Measurements from ENCODE around the gene NEU4.
"Not testable (repeated sequence)": the region's sequence is repeated elsewhere in the genome, so short reads cannot be mapped to it uniquely, and the experiment has no call there.

NEU4 gene

GRCh38 chr2:241833101-241833663 is 24.2 kb downstream of the NEU4 start:
- DNase-seq (ENCODE audit: low spot score) = no peak

- not testable (repeated sequence) for DNase-seq (ENCODE audit: low spot score)
Observed at GRCh38 chr2:241833756-241834526, 24.9 kb downstream of the NEU4 start.

DNA sequence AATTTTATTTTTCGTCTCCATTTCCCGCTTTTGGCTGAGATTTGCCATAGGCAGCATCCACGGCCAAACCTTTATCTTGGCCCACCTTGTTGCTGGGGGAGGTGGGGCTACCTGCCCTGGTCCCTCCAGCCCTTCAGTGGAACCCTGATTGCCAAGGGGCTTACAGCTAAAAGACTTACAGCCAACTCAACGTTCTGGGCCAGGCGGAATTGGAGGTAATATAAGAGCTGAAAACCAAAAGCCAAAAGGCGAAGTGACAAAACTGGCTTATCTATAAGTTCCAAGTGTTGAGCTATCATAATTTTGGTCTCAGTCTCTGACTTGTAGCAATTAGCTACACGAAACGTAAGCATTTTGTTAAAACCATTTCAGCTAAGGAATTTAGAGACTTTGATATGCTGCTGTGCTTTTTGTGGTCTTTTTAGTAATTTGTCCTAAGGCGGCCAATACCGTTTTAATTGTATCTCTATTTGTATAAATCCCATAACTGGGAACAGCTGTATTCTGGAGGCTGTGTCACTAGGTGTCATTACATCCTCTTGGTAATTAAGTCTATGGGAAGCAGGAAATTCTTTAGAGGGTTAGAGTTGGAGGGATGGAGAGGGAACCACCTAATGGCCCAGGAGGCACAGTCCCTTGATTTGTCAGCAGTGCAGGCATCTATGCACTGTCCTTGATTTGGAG is 25.7 kb downstream of the NEU4 start:
- DNase-seq (ENCODE audit: low spot score) = no peak

- DNase-seq (ENCODE audit: low spot score) = no peak
Observed at GRCh38 chr2:241835611-241836010, 26.6 kb downstream of the NEU4 start.

- DNase-seq (ENCODE audit: low spot score) = no peak
Observed at GRCh38 chr2:241836292-241836691, 27.3 kb downstream of the NEU4 start.

- DNase-seq (ENCODE audit: low spot score) = no peak
Observed at GRCh38 chr2:241837197-241837965, 28.4 kb downstream of the NEU4 start.

DNA sequence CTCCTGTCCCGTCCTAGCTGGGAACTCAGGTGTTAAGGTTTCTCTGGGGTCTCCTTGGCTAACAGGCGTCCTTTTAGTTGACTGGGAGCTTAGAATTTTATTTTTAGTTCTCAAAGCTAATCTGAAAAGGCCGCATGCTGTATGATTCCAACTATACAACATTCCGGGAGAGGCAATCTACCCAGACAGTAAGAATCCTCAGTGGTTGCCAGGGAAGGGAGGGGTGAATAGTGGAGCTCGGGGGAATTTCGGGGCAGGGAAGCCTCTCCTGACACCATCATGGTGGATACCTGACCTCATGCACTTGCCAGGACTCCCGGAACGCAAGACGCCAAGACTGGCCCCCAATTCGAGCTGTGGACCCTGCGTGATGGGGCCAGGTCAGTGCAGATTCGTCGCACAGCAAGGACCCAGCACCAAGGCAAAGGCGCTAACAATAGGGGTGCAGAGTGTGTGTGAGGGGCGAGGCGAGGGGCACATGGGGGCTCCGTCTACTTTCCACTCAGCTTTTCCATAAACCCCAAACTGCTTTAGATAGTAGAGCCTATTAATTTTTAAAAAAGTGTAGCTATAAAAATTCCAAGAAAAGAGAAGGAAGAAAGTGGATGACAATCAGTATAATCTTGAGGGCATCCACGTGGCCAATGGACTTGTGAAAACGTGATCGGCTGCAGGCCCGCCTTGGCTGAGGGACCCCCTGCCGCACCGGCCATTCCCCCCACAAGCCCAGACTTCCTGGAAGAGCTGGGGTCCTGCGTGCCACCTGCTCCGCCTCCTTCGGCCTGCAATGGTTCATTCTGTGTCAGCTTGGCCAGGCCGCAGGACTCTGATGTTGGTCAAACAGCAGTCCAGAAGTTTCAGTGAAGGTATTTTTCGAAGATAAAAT is 32.4 kb downstream of the NEU4 start:
- no peak for DNase-seq (ENCODE audit: low spot score)

DNA sequence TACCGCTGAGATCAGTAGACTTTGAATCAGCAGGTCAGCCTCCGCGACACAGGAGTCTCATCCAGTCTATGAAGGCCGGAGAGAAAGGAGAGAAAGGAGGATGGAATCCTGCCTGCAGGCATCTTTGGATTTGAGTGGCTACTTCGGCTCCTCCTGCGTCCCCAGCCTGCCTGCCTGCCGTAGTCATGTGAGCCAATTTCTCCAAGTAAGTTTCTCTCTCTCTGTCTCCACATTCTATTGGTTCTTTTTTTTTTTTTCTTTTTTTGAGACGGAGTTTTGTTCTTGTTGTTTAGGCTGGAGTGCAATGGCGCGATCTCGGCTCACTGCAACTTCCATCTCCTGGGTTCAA is 33.0 kb downstream of the NEU4 start:
- no peak for DNase-seq (ENCODE audit: low spot score)

DNA sequence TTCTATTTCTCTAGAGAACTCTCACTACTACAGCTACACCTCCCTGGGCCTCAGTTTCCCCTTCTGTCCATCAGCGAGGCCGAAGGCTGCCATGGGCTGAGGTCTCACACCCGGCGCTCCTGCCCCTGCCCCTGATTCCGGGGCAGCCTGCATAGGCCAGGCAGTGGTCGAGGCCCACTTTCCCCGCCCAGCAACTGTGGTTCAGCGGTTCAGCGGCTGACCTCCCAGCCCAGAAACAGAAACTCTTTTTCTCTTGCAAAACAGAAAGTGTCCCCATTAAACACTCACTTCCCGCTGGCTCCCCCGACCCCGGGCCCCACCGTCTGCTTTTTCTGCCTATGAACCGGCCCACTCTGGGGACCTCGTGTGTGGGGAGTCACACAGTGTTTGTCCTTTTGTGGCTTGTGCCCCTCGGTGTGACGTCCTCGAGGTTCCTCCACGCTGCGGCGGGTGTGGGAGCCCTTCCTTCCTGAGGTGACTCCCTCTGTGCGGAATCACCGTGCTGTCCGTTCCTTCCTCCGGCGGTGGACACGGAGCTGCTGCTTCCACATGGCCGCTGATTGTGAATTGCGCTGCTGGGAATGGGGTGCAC is 33.7 kb downstream of the NEU4 start:
- no peak for DNase-seq (ENCODE audit: low spot score)

- no peak for DNase-seq (ENCODE audit: low spot score)
Observed at GRCh38 chr2:241843321-241844065, 34.5 kb downstream of the NEU4 start.

- DNase-seq (ENCODE audit: low spot score) = peak; percentile 87
Observed at GRCh38 chr2:241844066-241844728, 35.2 kb downstream of the NEU4 start.

- DNase-seq (ENCODE audit: low spot score) = no peak
Observed at GRCh38 chr2:241844831-241845578, 36.0 kb downstream of the NEU4 start.

GRCh38 chr2:241846406-241846805 is 37.4 kb downstream of the NEU4 start:
- DNase-seq (ENCODE audit: low spot score) = no peak

DNA sequence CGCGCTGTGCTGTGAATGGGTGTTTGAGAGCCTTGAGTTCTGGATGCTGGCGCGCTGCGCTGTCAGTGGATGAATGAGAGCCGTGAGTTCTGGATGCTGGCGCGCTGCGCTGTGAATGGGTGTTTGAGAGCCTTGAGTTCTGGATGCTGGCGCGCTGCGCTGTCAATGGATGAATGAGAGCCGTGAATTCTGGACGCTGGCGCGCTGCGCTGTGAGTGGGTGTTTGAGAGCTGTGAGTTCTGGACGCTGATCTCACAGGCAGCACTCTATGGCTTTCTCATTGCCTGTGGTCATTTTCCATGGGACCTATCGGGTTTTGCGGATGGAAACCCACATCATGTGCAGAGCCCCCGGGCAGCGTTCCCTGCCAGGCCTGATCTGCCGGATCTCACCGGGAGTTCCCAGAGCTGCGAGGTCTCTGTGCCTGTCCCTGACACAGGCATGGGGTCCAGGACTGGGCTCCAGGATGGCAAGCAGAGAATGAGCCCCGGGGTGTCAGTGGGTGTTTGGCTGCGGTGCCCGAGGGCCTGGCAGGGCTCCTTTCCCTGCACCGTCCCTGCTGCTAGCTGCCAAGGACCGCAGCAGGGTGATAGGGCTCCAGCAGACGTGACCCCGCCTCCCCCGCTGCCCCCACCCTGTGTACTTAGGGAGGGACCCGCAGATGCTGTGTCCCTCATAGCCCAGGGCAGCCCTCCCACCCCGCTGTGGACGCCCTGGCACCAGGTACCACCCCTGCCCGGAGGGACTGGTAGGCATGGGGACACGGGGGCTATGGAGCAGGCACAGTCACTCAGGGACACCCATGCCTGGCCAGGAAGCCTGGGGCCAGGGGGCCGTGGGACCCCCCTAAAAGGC is 40.0 kb downstream of the NEU4 start:
- no peak for DNase-seq (ENCODE audit: low spot score)

GRCh38 chr2:241849616-241850543 is 40.9 kb downstream of the NEU4 start:
- no peak for DNase-seq (ENCODE audit: low spot score)

GRCh38 chr2:241850544-241851324 is 41.7 kb downstream of the NEU4 start:
- DNase-seq (ENCODE audit: low spot score) = no peak

Measured in AG08395 (cell line).